ENCODE data around the gene ZNF221. TPM values are rescaled to one million over a fixed set of nuclear protein-coding genes. Genes with fewer than 3 reads are reported as not detected.
A peak's percentile ranks its signal among the peaks of the same experiment; 100 is the strongest.

The ZNF221 gene
- total RNA-seq, 2 donors from 2014 or later = 1.2 to 4.2 TPM

DNA sequence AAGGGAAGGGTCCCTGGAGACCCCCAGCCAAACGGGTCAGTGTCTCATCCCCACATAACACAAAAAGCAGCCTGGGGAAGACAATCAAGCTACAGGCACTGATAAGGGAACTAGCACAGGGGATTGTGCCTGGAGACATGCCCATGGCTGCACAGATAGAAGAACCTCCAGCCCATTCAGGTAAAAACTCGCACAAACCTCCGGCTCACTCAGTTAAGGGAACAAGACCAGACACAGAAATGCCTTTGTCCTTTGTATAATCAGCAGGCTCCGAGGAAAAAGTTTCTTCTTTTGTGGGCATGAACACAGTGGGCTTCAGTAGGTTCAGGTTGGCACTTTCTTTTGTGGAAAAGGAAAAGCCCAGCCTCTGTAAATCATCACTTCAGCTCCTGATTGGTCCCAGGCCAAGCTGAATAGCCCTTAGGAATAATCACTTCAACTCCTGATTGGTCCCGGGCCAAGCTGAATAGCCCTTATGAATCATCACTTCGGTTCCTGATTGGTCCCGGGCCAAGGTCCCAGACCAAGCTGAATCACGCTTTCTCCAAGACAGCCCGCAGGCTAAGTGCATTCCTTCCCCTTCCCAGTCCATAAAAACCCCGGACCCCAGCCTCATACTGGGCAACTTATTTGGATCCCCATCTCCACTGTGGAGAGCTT lies 46.7 kb downstream of the ZNF221 start:
- Mint-ChIP-seq H3K27me3 (no peaks in the 10 kb centered on the region), H3K27ac (no peak overlapping the region), H3K9me3 (peaks cover 17% of the 10 kb centered on the region), H3K4me3 (no peak overlapping the region), H3K4me1 (peaks cover 10% of the 10 kb centered on the region), H3K36me3 (ENCODE audit: low read depth) (peaks cover 49% of the 10 kb centered on the region)
- ATAC-seq (replicated peaks) = no peak

- ATAC-seq (replicated peaks) = no peak
- no peaks in the 10 kb centered on the region for H3K27me3 Mint-ChIP-seq
- peaks cover 17% of the 10 kb centered on the region for H3K4me1 Mint-ChIP-seq
- peaks cover 16% of the 10 kb centered on the region for H3K9me3 Mint-ChIP-seq
- peak overlapping the region; percentile 93 for H3K27ac Mint-ChIP-seq
- H3K36me3 Mint-ChIP-seq (ENCODE audit: low read depth) = peaks cover 19% of the 10 kb centered on the region
- peak overlapping the region; percentile 97 for H3K4me3 Mint-ChIP-seq
Observed at GRCh38 chr19:44002212-44002565, 51.2 kb downstream of the ZNF221 start.

GRCh38 chr19:44002566-44003460 lies 51.8 kb downstream of the ZNF221 start, which contains the start of gene ZNF230:
ZNF230 (plus strand) TSS chr19:44002957; CDS start chr19:44007079, 4,122 bp downstream.
- ATAC-seq (replicated peaks) = peak; percentile 99

GRCh38 chr19:44003461-44004009 lies 52.5 kb downstream of the ZNF221 start:
- ATAC-seq (replicated peaks) = peak; percentile 22
- Mint-ChIP-seq H3K4me1 (peaks cover 17% of the 10 kb centered on the region), H3K4me3 (peak overlapping the region; percentile 97), H3K9me3 (peaks cover 18% of the 10 kb centered on the region), H3K27ac (peak overlapping the region; percentile 93), H3K27me3 (no peaks in the 10 kb centered on the region), H3K36me3 (ENCODE audit: low read depth) (peaks cover 28% of the 10 kb centered on the region)

More at GRCh38 chr19:44002566-44003460, 51.8 kb downstream of the ZNF221 start, which contains the start of gene ZNF230:
- H3K27ac Mint-ChIP-seq = peak within 1 kb of the TSS; percentile 93
- peaks cover 17% of the 10 kb centered on the region for H3K4me1 Mint-ChIP-seq
- H3K27me3 Mint-ChIP-seq = no peaks in the 10 kb centered on the region
- H3K36me3 Mint-ChIP-seq (ENCODE audit: low read depth) = peaks cover 21% of the 10 kb centered on the region
- H3K9me3 Mint-ChIP-seq = peaks cover 23% of the 10 kb centered on the region
- peak within 1 kb of the TSS; percentile 97 for H3K4me3 Mint-ChIP-seq

DNA sequence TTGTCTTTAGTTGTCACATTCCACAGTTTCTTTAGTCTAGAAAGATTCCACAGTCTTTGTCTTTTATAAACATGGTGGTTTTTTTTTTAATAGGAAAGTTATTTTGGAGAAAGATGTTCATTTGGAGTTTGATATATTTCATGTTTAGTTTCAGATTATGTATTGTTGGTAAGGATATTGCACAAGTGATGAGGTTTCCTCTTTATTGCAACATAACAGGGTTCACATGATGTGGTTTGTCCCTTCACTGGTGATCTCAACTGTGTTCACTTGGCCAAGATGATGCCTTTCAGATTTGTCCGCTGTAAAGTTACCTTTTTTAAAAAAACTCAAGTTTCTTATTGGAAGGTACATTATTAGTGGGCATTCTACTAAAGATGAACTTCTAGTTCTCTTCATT lies 54.9 kb downstream of the ZNF221 start:
- H3K27ac Mint-ChIP-seq = no peak overlapping the region
- H3K36me3 Mint-ChIP-seq (ENCODE audit: low read depth) = peaks cover 53% of the 10 kb centered on the region
- no peak overlapping the region for H3K4me3 Mint-ChIP-seq
- peaks cover 17% of the 10 kb centered on the region for H3K4me1 Mint-ChIP-seq
- ATAC-seq (replicated peaks) = no peak
- no peaks in the 10 kb centered on the region for H3K27me3 Mint-ChIP-seq
- peaks cover 28% of the 10 kb centered on the region for H3K9me3 Mint-ChIP-seq

DNA sequence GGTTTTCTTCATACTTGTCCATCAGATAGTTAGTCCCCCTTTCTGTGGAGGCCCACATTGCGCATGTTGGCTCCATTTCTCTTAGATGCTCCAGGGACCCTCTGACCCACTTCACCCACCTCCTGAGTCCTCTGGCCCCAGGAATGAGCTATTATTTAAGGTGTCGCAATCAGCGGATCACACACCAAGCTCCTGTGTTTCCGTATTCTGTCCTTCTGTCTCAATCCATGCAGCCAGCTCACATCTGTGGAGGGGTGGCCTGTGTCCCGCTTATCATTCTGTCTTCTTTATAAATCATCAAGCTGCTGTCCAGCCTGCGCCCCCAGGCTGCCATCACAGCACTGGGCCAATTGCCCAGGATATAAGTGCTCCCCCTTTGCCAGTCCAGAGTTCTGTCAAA lies 56.4 kb downstream of the ZNF221 start:
- Mint-ChIP-seq H3K27me3 (no peaks in the 10 kb centered on the region), H3K27ac (no peak overlapping the region), H3K4me3 (no peak overlapping the region), H3K36me3 (ENCODE audit: low read depth) (peaks cover 62% of the 10 kb centered on the region), H3K4me1 (peaks cover 10% of the 10 kb centered on the region), H3K9me3 (peaks cover 35% of the 10 kb centered on the region)
- ATAC-seq (replicated peaks) = no peak

DNA sequence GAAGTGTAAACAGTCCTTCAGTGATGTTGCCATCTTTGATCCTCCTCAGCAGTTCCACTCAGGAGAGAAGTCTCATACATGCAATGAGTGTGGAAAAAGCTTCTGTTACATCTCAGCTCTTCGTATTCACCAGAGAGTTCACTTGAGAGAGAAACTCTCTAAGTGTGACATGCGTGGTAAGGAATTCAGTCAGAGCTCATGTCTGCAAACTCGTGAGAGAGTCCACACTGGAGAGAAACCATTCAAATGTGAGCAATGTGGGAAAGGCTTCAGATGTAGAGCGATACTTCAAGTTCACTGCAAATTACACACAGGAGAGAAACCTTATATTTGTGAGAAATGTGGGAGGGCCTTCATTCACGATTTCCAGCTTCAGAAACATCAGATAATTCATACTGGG lies 59.4 kb downstream of the ZNF221 start:
- Mint-ChIP-seq H3K27ac (no peak overlapping the region), H3K27me3 (no peaks in the 10 kb centered on the region), H3K36me3 (ENCODE audit: low read depth) (peaks cover 62% of the 10 kb centered on the region), H3K4me3 (no peak overlapping the region), H3K4me1 (no peaks in the 10 kb centered on the region), H3K9me3 (peaks cover 44% of the 10 kb centered on the region)
- no peak for ATAC-seq (replicated peaks)

Other genes with a start within 250 kb of the ZNF221 start
- gene IRGC, start 235.2 kb upstream of the ZNF221 start, total RNA-seq = not detected
- 100 to 1,000 TPM in 1 of 2 donors, 10 to 100 TPM in 1; 70.4 to 109 TPM for gene SMG9, start 196.3 kb upstream of the ZNF221 start, total RNA-seq
- gene KCNN4, start 170.3 kb upstream of the ZNF221 start, total RNA-seq = 100 to 1,000 TPM; 116 to 385 TPM
- gene LYPD5, start 148.8 kb upstream of the ZNF221 start, total RNA-seq = 1 to 10 TPM in 1 of 2 donors, under 1 TPM in 1; 0.73 to 6.6 TPM
- 10 to 100 TPM in 1 of 2 donors, 1 to 10 TPM in 1; 7.7 to 12.3 TPM for gene ZNF283, start 123.9 kb upstream of the ZNF221 start, total RNA-seq
- 1 to 10 TPM; 1.5 to 2.1 TPM for gene ZNF404, start 67.3 kb upstream of the ZNF221 start, total RNA-seq
- 10 to 100 TPM; 10.7 to 17.8 TPM for gene ZNF45, start 15.9 kb upstream of the ZNF221 start, total RNA-seq
- 1 to 10 TPM; 3.6 to 9.7 TPM for gene ZNF155, start 33.0 kb downstream of the ZNF221 start, total RNA-seq
- gene ZNF230, start 51.7 kb downstream of the ZNF221 start, total RNA-seq = 1 to 10 TPM; 4.5 to 5.0 TPM
- gene ZNF222, start 74.2 kb downstream of the ZNF221 start, total RNA-seq = 1 to 10 TPM; 1.6 to 3.6 TPM
- 1 to 10 TPM in 1 of 2 donors, not detected in 1; 2.5 TPM for gene ZNF223, start 100.8 kb downstream of the ZNF221 start, total RNA-seq
- gene ZNF284, start 120.9 kb downstream of the ZNF221 start, total RNA-seq = 1 to 10 TPM; 1.2 to 3.6 TPM
- 10 to 100 TPM; 17.5 to 29.5 TPM for gene ZNF224, start 143.1 kb downstream of the ZNF221 start, total RNA-seq
- 1 to 10 TPM; 1.5 to 3.5 TPM for gene ZNF225, start 162.2 kb downstream of the ZNF221 start, total RNA-seq
- 10 to 100 TPM in 1 of 2 donors, 1 to 10 TPM in 1; 4.9 to 10.9 TPM for gene ZNF234, start 190.3 kb downstream of the ZNF221 start, total RNA-seq
- gene ZNF226, start 213.9 kb downstream of the ZNF221 start, total RNA-seq = 10 to 100 TPM in 1 of 2 donors, 1 to 10 TPM in 1; 9.2 to 14.5 TPM

All from activated T-helper 17 cell treated with anti-CD3 and anti-CD28 coated beads, Interleukin-2, amount 50 U/mL, for 72 hours (primary cell).